ENCODE measurements around the gene RRN3.
"Not testable (repeated sequence)": the region's sequence is repeated elsewhere in the genome, so short reads cannot be mapped to it uniquely, and the experiment has no call there.

The RRN3 gene

DNA sequence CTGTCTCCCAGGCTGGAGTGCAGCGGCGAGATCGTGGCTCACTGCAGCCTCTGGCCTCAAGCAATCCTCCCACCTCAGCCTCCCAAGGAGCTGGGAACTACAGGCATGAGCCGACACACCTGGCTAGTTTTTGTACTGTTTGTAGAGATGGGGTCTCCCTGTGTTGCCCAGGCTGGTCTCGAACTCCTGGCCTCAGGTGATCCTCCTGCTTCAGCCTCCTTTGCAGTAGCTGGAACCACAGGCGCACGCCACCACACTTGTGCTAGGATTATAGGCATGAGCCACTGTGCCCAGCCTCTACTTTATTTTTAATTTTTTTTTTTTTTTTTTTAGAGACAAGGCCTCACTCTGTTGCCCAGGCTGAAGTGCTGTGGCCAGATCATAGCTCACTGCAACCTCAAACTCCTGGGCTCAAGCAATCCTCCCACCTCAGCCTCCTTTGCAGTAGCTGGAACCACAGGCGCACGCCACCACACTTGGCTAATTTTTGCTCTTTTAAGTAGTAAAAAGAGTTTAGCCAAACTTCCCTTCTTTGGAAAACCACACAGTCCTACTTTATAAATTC, 42.6 kb downstream of the RRN3 start:
- DNase-seq (ENCODE audit: low spot score), result no peak

DNA sequence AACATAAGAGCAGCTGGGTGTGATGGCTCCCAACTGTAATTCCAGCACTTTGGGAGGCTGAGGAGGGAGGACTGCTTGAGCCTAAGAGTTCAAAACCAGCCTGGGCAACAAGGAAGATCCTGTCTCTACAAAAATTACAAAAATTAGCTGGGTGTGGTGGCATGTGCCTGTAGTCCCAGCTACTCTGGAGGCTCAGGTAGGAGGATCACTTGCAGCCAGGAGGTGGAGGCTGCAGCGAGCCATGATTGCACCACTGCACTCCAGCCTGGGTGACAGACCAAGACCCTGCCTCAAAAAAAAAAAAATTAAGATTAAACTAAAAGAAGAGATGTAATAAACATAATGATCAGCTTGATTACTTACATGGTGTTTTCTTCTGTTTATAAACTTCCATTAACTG, 43.6 kb downstream of the RRN3 start:
- DNase-seq (ENCODE audit: low spot score), result not testable (repeated sequence)

DNA sequence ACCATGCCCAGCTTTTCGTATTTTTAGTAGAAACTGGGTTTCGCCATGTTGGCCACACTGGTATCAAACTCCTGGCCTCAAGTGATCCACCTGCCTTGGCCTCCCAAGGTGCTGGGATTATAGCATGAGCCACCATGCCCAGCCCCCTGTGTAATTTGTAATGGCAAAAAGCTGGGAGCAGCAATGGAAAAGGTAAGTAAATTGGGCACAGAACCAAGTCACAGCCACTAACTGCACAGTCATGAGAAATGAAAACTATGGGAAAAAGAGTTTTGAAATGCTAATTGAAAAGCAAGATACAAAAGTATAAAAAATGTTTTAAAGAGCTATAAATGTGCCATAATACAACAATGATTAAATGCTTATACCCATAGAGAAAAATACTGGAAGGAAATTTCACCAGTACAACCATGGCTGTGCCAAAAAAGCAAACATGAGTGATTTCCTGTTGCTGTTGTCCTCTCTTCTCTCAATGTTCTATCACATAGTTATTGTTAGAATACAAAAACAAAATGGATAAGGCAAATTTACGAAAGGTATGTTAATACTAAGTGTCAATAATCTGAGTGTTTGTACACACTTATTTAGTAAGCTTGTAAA, 44.4 kb downstream of the RRN3 start:
- DNase-seq (ENCODE audit: low spot score), result no peak

DNA sequence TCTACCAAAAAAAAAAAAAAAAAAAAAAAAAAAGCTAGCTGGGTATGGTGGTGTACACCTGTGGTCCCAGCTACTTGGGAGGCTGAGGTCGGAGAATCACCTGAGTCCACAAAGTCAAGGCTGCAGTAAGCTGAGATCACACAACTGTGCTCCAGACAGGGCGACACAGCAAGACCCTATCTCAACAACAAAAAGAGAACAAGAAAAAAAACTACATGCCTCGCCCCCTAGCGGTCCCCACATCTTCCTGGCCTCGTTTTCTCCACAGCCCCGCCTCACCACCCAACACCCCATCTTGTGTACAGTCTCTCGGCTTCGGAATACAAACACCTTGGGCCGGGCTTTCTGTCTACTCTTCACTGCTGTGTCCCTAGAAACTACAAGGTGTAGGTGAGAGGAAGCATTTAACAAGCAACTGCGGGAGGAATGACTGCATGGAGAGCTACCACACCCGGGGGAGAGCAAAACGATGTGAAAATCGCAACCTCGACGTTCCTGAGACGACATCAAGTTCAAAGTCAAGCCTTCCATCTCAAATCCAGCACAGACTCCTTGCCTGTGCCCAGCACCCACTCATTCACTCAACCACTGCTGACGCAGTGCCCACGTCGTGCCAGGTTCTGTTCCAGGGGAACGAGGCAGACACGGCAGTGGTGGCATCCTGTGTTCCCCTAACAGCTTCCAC, 47.2 kb downstream of the RRN3 start:
- no peak for DNase-seq (ENCODE audit: low spot score)

DNA sequence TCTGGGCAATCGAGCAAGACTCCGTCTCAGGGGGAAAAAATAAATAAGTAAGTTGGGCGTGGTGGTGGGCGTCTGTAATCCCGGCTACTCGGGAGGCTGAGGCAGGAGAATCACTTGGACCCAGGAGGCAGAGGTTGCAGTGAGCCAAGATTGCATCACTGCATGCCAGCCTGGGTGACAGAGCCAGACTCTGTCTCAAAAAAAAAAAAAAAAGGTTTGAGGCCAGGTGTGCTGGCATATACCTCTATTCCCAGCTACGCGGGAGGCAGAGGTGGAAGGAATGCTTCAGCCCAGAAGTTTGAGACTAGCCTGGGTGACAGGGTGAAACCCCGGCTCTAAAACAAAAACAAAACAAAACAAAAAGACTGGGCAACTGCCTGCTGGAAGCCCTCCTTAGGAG, 48.8 kb downstream of the RRN3 start:
- not testable (repeated sequence) for DNase-seq (ENCODE audit: low spot score)

DNA sequence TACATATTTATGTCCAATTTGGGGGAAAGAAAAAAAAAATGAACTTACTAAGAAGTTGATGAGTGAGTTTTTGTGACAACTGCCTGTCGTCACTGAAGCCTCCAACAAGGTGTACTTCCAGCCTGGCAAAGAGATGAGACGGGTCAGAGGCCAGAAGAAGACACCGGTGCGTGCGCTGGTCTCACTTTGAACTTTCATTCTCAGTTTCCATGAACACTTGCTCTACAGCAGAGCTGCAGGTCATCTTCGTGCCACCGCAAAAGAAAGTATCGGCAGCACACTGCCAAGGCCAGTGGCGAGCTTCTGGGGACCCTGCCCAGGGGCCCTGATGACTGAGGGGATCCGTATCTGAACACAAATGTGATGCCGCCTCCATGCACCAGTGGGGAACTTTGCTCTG, 49.8 kb downstream of the RRN3 start:
- no peak for DNase-seq (ENCODE audit: low spot score)

DNA sequence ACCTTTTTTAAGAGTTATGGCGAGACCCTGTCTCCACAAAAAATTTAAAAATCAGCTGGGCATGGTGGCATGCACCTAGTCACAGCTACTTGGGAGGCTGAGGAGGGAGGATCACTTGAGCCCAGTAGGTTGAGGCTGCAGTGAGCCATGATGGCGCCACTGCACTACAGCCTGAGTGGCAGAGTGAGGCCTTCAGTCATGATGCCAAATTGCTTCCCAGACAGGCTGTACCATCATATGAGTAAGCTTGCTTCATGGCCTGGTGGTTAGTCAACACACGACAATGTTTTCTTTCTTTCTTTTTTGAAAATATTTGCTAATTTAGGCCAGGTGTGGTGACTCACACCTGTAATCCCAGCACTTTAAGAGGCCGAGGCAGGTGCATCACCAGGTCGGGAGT, 50.7 kb downstream of the RRN3 start:
- DNase-seq (ENCODE audit: low spot score), result no peak

DNA sequence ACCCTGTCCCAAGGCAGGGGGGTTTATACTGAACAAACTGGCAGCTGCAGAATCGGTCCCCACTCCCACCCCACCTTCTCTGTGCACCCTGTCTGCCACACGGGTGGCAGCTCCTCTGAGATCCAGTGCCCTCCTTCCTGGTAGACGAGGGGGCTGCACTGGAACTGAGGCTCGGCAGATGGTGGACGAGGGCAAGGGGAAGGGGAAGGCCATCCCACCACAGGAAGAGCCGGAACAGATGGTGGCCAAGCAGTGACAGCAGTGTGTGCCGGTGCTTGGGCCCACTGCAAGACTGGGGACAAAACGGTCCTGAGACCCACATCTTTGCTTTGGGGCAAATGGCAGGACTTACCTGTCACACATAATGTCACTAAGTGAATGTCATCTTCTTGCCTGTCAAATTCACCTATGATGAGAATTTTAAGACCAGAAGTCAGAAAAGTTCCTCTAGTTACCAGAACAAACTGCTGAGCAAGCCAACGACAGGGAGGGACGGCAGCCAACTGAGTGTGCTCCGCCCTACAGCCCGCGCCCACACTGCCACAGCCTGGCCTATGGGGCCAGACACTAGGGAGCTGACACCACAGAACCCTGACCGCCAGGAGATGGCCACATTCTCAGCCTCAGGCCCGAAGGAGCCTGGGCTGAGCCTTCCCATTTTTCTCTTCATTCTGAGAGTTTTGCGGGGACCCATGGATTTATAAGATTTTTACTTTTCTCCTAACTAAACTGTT, 52.6 kb downstream of the RRN3 start:
- peak; percentile 74 for DNase-seq (ENCODE audit: low spot score)

DNA sequence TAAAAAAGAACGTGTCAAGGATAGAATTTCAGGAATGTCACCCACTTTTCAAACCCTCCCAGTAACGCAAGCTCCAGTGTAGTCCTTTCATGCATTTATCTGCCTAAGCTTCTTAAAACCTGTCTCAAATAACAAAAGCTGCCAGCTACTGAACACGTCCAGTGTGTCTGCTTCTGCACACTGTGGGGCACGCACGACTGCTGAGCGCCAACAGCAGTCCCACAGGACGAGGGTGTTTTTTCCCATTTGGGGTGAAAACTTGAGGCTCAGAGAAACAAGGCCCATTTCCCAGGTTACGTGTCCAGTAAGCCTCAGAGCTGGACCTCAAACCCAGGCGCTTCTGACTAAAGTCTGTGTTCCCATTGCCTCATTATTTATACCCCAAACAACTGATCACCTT, 55.4 kb downstream of the RRN3 start:
- no peak for DNase-seq (ENCODE audit: low spot score)

DNA sequence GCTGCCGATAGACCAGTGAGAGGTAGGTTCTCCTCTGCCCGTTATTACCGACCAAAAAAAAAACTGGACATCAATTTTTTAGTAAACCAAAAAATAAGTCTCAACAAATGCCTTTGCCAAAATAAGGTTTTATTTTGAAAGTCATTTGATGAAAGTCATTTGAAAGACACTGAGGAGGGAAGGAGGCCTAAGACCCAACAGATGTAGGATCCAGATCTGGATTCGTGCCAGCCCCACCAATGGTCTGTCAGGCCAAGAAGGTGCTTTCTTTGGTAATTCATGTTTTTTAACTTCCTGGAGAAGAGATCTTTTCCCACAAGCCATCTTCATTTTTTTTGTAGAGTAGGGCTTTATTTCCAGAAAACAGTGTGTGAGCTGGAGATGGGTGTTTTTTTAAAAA, 56.3 kb downstream of the RRN3 start:
- DNase-seq (ENCODE audit: low spot score), result no peak

DNA sequence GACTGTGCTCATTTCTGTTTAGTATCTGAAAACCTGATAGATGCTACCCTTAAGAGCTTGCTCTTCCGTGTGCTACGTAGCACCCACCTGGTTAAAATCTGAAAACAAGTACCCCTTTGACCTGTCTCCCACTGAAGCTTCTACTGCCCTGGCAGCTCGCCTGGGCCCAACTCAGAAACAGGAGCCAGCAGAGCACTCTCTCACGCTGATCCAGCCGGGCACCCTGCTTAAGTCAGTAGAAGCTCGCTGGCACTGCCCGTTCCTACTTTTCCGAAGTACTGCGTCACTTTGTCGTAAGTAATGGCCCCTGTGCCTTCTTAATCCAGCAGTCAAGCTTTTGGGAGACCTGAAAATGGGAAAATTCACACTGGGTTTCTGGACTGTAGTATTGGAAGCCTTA, 57.1 kb downstream of the RRN3 start:
- DNase-seq (ENCODE audit: low spot score), result no peak

DNA sequence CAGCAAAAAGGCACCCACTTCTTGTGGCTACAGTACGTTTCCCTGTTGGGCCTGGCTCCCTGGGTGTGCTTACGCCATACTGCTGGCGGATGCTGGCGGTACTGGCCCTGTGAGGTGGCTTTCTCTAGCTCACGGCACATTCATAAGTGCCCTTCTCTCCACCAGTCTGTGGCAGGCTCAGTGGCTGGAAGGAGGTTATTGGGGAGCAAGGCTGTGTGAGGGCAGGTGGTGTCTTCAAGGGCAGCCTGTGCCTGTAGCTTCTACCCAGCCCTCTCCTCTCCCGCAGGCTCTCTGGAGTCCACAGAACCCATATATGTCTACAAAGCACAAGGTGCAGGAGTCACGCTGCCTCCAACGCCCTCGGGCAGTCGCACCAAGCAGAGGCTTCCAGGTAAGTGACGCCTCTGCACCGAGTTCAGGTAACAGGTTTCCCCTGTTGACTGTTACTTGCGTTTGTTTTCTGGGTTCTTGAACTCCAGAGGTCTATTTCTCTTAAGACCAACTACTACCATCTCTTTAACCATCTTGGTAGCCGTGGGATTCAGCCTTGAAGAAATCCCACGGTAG, 58.8 kb downstream of the RRN3 start:
- no peak for DNase-seq (ENCODE audit: low spot score)

DNA sequence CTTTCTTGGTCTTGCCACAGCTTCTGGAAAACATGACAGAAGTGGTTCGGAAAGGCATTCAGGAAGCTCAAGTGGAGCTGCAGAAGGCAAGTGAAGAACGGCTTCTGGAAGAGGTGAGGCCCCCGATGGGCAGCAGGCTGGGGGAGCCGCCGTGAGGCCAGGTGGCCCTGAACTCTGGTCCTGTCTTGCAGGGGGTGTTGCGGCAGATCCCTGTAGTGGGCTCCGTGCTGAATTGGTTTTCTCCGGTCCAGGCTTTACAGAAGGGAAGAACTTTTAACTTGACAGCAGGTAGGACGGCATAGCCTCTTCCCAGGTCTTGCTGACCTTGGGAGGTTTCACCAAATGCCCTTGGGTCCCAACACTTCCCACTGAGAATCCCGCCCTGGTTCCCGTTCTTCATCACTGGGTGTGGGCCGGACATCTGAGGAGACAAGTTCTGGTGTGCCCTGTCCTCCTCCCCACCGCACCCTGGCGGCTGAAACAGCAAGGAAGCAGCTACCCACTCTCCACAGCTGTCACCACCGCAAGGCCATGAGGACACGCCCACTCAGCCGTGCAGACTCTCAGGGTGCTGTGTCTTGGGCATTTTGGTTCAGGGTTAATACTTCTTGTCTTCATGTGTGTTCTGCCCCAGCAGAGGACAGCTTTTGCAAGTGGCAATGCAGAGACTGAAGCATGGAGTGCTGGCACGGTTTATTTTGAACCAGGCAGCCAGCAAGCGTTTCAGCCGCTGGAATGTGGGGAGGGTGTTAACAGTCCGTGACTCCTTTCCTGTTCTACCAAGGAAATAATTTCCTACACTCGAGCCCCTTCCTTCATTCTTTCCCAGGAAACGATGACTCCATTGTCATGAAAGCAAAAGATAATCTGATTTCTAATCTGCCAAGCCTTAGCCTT, 59.6 kb downstream of the RRN3 start:
- no peak for DNase-seq (ENCODE audit: low spot score)

DNA sequence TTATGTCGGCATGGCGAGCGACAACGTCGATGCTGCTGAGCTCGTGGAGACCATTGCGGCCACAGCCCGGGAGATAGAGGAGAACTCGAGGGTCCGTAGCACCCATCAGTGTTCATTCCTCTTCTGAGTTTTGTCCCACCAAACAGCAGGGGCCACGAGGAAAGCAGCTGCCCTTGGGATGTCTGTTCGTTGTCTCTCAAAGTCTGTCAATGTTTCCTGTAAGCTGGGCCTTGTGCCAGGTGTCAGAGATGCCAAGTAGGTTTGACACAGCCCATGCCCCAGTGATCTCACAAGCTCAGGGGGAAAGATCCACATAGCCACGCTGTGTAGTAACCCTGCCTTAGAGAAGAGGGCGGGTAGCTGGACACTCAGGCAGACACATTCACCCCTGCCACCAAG, 60.8 kb downstream of the RRN3 start:
- DNase-seq (ENCODE audit: low spot score), result no peak

DNA sequence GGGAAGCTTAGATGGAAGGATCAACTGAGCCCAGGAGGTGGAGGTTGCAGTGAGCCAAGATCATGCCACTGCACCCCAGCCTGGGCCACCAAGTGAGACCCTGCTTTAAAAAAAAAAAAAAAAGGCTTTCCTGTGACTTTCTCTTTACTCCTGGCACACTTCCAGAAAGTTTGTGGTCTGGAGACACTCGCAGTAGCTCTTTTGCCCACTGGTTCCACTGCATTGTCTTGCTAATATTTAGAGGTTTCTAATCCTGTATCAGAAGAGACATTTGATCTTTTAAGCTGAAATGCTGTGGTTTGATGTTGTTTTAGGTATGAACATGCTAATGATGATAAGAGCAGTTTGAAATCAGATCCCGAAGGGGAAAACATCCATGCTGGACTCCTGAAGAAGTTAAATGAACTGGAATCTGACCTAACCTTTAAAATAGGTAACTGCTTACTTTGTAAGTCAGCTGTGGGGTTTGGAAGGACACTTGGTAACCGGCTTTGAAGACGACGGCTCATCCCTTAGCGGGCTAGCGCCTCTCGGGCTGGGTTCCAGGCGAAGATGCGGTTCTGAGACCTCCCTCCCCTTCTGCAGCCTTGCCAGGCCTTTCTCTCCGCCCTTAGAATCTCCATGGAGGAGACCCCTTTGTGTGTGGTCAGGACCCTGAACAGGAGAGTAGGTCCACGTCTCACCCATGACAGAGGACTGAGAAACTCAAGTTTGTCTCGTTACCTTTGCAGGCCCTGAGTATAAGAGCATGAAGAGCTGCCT, 61.3 kb downstream of the RRN3 start:
- DNase-seq (ENCODE audit: low spot score), result no peak

DNA sequence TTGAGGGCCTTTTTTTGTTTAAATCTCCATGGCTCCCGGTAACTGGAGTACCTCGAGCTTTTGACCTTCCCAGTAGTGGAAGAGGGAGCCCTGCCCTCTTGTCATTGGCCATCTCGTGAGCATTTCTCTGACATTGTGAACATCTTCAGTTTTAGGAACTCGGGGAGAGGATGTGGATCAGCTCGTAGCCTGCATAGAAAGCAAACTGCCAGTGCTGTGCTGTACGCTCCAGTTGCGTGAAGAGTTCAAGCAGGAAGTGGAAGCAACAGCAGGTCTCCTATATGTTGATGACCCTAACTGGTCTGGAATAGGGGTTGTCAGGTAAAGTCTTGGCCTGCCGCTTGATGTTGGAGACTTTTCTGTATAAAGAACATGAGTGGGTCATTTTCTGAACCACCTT, 62.5 kb downstream of the RRN3 start:
- DNase-seq (ENCODE audit: low spot score), result no peak

DNA sequence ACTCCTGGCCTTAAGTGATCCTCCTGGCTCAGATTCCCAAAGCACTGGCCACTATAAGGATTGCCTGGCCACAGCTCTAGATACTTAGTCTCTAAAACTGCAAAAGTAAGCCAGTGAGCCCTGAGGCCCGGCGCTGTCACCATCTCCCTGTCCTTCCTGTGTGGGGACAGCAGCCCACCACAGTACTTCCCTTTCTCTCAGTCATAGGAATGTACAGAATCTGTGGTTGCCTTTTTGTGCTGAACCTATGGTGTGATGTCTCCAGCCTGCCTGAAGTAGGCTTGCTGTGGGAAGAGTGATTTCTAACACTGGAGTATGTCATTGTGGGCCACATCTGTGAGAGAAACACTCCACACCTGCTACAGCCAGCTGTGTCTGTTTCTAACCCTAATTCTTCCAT, 62.9 kb downstream of the RRN3 start:
- no peak for DNase-seq (ENCODE audit: low spot score)

DNA sequence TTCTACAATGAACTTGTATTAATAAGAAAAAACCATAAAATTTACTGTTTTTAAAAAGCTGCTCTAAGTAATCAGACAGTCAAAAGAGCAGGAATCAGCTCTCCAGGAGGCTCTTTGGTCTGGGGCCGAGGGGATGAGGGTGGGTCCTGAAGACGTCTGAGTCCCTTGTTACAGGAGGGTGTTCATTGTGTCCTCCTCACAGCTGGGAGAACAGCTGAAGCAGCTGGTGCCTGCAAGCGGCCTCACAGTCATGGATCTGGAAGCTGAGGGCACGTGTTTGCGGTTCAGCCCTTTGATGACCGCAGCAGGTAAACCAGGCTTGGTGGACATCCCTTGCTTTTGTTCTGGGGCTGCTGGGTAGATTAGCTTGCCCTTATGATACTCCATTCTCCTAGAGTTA, 64.3 kb downstream of the RRN3 start:
- DNase-seq (ENCODE audit: low spot score), result not testable (repeated sequence)

DNA sequence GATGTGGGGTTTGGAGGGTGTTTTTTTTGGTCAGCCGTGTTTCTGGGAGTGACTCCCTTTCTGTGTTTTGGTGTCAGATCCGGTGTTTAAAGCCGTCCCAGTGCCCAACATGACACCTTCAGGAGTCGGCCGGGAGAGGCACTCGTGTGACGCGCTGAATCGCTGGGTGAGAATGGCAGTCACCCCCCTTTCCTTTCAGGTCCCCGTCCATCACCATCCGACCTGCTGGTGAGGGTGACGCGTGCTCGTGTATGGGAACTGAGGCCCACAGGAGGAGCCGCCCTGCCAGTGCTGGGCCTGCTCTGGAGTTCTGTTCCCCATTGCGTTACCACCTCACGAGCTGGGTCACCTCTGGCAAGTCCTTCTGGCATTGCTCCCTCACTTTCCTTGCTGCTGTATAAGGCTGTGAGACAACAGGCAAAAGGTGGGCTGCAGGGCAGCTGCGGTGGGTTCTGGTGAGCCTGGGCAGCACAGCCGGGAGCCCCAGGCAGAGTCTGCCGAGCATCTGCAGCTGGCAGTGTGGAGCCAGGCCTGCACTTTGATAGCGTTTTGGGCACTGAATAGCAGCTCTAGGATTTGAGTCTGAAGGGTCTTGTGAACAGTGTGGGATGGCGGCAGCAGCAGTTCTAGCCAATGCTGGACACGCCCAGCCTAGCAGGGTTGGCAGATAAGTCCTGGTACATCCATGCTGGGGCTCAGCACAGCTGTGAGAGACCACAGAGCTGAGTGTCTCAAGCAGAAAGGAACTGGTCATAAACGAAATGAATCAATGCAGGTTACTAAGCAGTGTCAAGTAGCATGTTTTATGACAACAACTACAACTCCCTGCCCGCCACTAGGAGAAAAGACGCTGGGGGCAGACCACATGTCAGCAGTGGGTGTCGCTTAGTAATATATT, 65.0 kb downstream of the RRN3 start:
- not testable (repeated sequence) for DNase-seq (ENCODE audit: low spot score)

DNA sequence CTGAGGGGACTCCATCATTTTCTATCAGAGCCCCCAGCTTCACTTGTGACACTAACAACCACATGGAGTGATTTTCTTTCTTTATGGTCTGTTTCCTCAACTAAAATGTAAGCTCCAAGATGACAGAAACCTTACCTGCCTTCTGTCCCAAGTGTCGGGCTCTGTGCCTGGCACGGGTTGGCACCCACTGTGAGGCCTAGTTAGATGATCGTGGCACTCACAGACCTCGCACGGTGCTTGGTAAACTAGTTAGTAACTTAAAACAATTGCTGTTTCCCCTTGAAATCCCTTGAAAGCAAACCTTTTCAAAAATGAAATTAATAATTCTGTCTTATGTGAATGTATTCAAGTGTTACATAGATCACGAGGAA, 65.7 kb downstream of the RRN3 start:
- not testable (repeated sequence) for DNase-seq (ENCODE audit: low spot score)

Measured in globus pallidus (tissue), 1 donor.